ENCODE data around the gene SPG21. TPM values are rescaled to one million over a fixed set of nuclear protein-coding genes. Genes with fewer than 3 reads are reported as not detected.

SPG21 gene
- total RNA-seq, 2 donors from 2014 or later, result 39.1 to 67.9 TPM

DNA sequence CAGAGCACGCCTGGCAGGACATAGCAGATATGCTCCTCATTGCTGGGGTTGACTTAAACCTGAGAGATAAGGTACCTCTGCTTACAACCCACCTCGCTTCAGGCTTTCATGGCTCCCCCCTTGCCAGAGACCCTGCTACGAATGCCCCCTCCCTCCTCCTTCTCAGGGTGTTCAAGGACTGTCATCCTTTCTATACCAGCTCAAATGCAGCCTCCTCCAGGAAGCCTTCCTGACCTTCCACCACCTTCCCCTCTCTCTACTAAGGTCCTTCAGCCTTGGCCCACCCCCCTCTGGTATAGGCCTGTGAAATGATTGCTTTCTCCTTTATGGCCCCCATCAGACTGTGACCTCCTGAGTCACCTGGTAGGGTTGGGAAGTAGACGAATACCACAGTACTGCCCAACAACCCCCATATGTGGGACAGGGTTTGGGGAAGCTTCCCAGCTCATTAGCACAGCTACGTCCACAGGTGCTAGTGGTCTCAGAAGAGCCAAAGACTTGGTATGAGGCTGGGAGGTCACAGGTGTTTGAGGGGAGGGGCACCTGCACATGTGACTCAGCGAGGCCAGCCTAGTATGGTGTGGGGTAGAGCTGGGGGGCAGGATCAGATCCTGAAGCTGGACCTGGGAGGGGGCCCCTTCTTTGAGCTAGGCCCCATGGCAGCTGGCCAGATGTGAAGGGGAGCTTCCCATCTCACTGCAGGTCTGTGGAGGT, 46.0 kb downstream of the SPG21 start:
- Mint-ChIP-seq H3K4me1 (ENCODE audit: low read depth in 2 of 2) (no peaks in the 10 kb centered on the region), H3K27me3 (no peaks in the 10 kb centered on the region), H3K27ac (no peak overlapping the region), H3K4me3 (no peak overlapping the region), H3K9me3 (no peaks in the 10 kb centered on the region), H3K36me3 (no peaks in the 10 kb centered on the region)
- ATAC-seq (no peak), DNase-seq (ENCODE audit: low spot score) (no peak)

DNA sequence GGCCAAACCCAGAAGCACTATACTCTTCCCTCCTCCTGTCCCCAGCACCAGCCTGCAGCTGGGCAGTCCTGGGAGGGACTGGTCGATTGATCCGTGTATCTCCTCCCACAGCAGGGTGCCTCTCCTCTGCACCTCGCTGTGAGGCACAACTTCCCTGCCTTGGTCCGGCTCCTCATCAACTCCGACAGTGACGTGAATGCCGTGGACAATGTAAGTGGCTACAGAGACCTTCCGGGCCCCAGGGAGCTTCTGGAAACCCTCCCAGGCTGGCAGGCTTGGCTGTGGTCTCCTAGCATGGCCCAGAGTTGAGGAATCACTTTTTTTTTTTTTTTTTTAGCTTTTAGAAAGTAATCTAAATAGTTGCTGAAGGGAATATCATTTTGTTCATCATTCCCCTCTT, 47.4 kb downstream of the SPG21 start:
- no peaks in the 10 kb centered on the region for H3K4me1 Mint-ChIP-seq (ENCODE audit: low read depth in 2 of 2)
- H3K4me3 Mint-ChIP-seq, result no peak overlapping the region
- ATAC-seq (no peak), DNase-seq (ENCODE audit: low spot score) (no peak)
- H3K27me3 Mint-ChIP-seq, result no peaks in the 10 kb centered on the region
- no peaks in the 10 kb centered on the region for H3K9me3 Mint-ChIP-seq
- no peak overlapping the region for H3K27ac Mint-ChIP-seq
- no peaks in the 10 kb centered on the region for H3K36me3 Mint-ChIP-seq

DNA sequence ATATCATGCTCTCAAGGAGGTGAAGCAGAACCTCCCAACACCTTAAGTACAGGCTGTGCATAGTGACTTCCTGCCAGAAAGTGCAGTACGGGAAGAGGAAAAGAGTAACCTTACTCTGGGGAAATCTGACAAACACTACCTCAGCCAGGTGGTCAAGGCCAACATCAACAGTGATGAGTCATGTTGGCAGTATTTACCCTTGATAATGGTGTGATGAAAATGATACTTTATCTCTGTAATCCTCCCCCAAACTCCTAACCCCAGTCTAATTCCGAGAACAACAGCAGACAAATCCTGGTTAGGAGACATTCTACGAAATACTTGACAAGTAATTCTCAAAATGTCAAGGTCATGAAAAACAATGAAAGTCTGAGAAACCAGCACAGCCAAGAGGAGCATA, 51.5 kb downstream of the SPG21 start:
- no peak overlapping the region for H3K27ac Mint-ChIP-seq
- H3K36me3 Mint-ChIP-seq, result no peaks in the 10 kb centered on the region
- no peak overlapping the region for H3K4me3 Mint-ChIP-seq
- H3K4me1 Mint-ChIP-seq (ENCODE audit: low read depth in 2 of 2), result no peaks in the 10 kb centered on the region
- H3K9me3 Mint-ChIP-seq, result no peaks in the 10 kb centered on the region
- ATAC-seq (no peak), DNase-seq (ENCODE audit: low spot score) (no peak)
- no peaks in the 10 kb centered on the region for H3K27me3 Mint-ChIP-seq

DNA sequence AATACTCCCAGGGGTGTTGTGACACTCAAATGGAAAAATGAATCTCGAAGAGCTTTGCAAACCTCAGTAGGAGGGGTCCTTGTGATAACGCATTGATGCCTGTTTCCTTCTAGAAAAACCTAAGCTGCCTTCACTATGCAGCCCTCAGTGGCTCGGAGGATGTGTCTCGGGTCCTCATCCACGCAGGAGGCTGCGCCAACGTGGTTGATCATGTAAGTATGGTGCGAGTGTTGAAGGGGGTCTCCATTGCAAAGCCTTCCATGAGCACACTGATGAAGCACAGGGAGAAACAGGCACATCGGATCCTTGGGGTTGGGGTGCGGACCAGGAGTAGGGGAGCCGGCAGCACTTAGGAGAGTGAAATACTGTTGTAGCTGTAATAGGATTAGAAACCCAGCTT, 55.7 kb downstream of the SPG21 start:
- Mint-ChIP-seq H3K27ac (no peak overlapping the region), H3K36me3 (no peaks in the 10 kb centered on the region), H3K4me3 (no peak overlapping the region), H3K27me3 (no peaks in the 10 kb centered on the region), H3K4me1 (ENCODE audit: low read depth in 2 of 2) (no peaks in the 10 kb centered on the region), H3K9me3 (no peaks in the 10 kb centered on the region)
- DNase-seq (ENCODE audit: low spot score), result no peak
- ATAC-seq, result no peak

DNA sequence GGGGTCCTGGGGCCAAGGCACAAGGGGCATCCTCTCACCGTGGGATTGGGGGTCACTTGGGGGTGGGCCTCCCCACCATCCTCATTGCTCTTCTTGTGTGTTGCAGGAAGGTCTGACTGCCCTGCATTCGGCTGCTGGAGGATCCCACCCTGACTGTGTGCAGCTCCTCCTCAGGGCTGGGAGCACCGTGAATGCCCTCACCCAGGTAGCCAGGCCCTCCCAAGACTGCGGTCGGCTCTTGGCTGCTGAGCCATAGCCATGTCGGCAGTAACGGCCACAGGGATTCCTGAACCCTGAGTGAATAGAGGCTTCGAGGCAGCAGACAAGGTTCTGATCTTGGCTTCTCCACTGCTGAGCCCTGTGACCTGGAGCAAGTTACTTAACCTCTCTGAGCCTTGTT, 58.3 kb downstream of the SPG21 start:
- Mint-ChIP-seq H3K4me1 (ENCODE audit: low read depth in 2 of 2) (peaks cover 0 to 4% of the 10 kb centered on the region in 2 donors), H3K27ac (no peak overlapping the region), H3K4me3 (no peak overlapping the region), H3K9me3 (no peaks in the 10 kb centered on the region), H3K36me3 (no peaks in the 10 kb centered on the region), H3K27me3 (no peaks in the 10 kb centered on the region)
- ATAC-seq (no peak), DNase-seq (ENCODE audit: low spot score) (no peak)

DNA sequence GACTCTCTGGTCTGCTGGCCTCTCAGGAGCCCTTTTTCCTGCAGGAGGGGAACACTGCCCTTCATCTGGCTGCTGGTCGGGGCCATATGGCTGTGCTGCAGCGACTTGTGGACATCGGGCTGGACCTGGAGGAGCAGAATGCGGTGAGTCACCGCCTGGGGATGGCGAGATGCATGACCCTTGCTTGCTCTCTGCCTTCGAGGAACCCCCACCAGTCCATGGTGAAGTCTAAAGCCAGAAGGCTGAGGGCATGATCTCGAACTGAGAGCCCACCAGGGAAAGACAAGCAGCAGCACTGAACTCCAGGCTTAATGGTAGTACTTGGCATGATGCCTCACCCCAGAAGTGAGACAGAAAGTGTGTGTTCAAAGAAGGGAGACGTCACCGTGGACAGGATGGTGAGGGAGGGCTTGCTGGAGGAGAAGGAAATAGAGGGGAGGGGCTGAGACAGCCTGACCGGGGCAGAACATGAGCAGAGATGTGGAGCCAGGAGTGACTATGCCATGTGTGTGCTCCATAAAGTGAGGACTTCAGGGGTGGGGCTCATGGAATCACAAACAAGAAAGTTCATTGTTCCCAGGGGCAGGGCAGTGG, 58.8 kb downstream of the SPG21 start:
- Mint-ChIP-seq H3K4me3 (no peak overlapping the region), H3K36me3 (no peaks in the 10 kb centered on the region), H3K27ac (peak overlapping the region in 1 of 2 donors; percentile 15), H3K4me1 (ENCODE audit: low read depth in 2 of 2) (peaks cover 0 to 4% of the 10 kb centered on the region in 2 donors), H3K9me3 (no peaks in the 10 kb centered on the region), H3K27me3 (no peaks in the 10 kb centered on the region)
- DNase-seq (ENCODE audit: low spot score), result no peak
- no peak for ATAC-seq

DNA sequence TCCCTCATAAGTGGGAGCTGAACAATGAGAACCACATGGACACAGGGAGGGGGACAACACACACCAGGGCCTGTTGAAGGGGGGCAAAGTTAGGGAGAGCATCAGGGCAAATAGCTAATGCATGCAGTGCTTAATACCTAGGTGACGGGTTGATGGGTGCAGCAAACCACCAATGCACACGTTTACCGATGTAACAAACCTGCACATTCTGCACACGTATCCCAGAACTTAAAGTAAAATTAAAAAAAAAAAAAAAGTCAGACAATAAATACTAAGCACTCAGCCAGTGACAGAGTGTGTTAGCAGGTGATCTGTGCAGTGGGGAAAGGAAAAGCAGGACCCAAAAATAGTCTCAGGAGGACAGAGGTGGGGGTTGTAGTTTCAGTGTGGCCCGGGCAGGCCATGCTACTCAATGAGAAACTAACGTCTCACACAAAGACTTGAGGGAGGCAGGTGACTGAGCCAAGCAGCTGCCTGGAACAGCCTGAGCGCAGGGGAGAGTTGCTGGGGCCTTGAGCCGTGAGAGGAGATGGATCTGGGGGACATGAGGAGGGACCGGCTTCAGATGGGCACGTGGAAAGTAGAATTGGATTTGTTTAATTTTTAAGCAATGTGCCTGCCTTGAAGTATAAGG, 59.6 kb downstream of the SPG21 start:
- H3K4me1 Mint-ChIP-seq (ENCODE audit: low read depth in 2 of 2), result peaks cover 0 to 9% of the 10 kb centered on the region in 2 donors
- H3K9me3 Mint-ChIP-seq, result no peaks in the 10 kb centered on the region
- no peak overlapping the region for H3K27ac Mint-ChIP-seq
- H3K36me3 Mint-ChIP-seq, result no peaks in the 10 kb centered on the region
- H3K27me3 Mint-ChIP-seq, result no peaks in the 10 kb centered on the region
- H3K4me3 Mint-ChIP-seq, result no peak overlapping the region
- DNase-seq (ENCODE audit: low spot score) (no peak), ATAC-seq (no peak)

DNA sequence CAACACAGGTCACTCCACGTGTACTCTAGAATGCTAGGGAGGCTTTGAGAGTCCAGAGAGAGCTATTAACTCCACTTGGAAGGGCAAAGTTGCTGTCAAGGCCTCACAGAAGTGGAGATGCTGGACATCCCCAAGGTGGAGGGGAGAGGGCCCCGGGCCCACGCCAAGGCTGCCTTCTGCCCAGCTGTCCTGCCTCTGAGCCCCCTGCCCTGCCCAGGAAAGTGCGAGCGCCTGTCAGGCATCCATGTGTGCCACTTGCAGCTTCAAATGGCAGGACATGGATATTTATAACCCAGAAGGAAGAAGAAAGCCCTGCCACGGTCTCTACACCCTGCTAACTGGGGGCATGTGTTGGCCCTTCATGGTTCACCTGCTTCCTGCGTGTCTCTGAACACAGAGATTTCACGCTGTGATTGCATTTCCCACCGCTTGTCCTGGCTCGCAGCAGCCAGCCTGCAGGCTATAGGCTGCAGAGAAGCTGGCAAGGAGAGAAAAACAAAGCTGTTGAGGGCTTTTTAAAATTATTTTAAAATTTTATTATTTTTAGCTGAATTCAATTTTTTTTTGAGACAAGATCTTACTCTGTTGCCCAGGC, 61.0 kb downstream of the SPG21 start:
- H3K9me3 Mint-ChIP-seq, result no peaks in the 10 kb centered on the region
- ATAC-seq, result no peak
- no peak for DNase-seq (ENCODE audit: low spot score)
- H3K27me3 Mint-ChIP-seq, result no peaks in the 10 kb centered on the region
- H3K36me3 Mint-ChIP-seq, result no peaks in the 10 kb centered on the region
- H3K4me1 Mint-ChIP-seq (ENCODE audit: low read depth in 2 of 2), result peaks cover 0 to 9% of the 10 kb centered on the region in 2 donors
- H3K27ac Mint-ChIP-seq, result no peak overlapping the region
- no peak overlapping the region for H3K4me3 Mint-ChIP-seq

DNA sequence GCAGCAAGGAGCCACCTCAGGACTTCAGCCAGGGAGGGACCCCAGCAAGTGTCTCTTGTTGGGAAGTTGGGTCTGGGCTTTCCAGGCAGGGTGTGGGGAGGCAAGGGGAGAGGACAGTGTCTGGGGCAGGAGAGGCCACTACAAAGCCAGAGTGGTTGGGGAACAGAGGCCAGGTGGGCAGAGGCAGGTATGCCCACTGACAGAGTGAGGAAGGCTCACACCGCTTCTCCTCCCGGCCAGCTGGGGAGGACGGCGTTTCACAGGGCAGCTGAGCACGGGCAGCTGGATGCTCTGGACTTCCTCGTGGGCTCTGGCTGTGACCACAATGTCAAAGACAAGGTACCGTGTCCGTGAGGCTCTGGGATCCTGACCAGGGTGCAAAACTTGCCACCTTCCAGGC, 63.1 kb downstream of the SPG21 start:
- no peak overlapping the region for H3K4me3 Mint-ChIP-seq
- H3K9me3 Mint-ChIP-seq, result no peaks in the 10 kb centered on the region
- no peaks in the 10 kb centered on the region for H3K36me3 Mint-ChIP-seq
- H3K4me1 Mint-ChIP-seq (ENCODE audit: low read depth in 2 of 2), result peaks cover 0 to 9% of the 10 kb centered on the region in 2 donors
- no peaks in the 10 kb centered on the region for H3K27me3 Mint-ChIP-seq
- DNase-seq (ENCODE audit: low spot score) (no peak), ATAC-seq (no peak)
- no peak overlapping the region for H3K27ac Mint-ChIP-seq

DNA sequence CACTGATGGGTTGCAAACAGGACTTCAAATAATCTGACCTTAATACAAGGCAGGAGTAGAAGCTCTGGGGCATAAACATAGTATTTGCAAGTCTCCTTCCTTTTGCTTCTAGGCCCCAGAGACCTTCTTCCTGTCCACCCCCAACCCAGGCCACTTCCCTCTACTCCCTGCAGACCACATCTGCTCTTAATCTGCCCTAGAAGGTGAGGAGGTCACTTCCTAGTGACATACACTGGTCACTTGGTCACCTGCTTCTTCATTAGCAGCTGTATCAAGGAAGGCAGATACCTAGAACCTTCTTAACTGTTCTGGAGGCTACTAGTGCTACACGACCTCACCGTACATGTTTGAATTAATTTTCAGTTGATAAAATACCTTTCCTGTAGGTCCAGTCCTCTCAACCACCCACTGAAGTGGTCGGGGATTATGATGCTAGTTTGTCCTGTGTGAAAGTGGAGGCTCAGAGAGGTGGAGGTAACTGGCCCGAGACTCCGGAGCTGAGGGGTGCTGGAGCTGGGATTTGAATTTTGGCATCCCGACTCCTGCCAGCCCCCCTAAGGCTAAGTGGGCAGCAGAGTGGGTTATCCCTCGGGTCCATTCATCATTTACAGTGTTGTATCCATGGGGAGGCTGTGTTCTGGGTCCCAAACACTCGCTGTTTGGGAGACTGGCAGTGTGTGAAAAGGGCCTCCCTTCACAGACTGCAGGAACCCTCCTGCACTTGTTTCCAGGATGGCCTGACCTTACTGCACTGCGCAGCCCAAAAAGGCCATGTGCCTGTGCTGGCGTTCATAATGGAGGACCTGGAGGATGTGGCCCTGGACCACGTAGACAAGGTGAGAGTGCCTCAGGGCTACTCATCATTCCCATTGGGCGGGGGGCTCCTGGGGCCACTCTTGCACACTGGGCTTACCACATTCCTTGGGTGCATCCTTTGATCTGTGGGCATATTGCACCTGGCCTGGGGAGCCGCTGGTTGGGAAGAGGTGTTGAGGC, 64.1 kb downstream of the SPG21 start:
- H3K27ac Mint-ChIP-seq, result no peak overlapping the region
- ATAC-seq (no peak), DNase-seq (ENCODE audit: low spot score) (no peak)
- no peaks in the 10 kb centered on the region for H3K36me3 Mint-ChIP-seq
- no peak overlapping the region for H3K4me3 Mint-ChIP-seq
- H3K4me1 Mint-ChIP-seq (ENCODE audit: low read depth in 2 of 2), result peaks cover 0 to 9% of the 10 kb centered on the region in 2 donors
- H3K9me3 Mint-ChIP-seq, result no peaks in the 10 kb centered on the region
- no peaks in the 10 kb centered on the region for H3K27me3 Mint-ChIP-seq

DNA sequence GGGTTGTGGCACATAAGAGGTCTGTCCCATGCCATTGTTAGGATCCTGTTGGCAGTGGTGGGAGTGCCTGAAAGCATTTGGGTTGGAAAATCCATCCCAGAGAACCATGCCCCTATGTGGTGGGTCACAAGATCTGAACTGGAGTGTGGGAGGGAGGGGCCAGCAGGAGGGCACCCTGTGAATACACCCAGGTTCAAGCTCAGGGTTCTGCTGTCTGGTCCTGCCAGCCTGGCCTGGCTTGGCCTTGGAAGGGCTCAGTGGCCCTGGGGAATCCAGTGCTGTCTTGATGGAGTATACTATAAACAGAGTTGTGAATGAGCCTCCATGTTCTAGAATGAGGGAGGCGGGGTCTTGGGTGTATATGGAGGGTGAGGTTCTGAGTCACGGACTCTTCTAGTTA, 66.2 kb downstream of the SPG21 start:
- H3K4me1 Mint-ChIP-seq (ENCODE audit: low read depth in 2 of 2), result peaks cover 0 to 9% of the 10 kb centered on the region in 2 donors
- no peaks in the 10 kb centered on the region for H3K36me3 Mint-ChIP-seq
- no peak overlapping the region for H3K4me3 Mint-ChIP-seq
- no peaks in the 10 kb centered on the region for H3K9me3 Mint-ChIP-seq
- DNase-seq (ENCODE audit: low spot score) (no peak), ATAC-seq (no peak)
- no peak overlapping the region for H3K27ac Mint-ChIP-seq
- H3K27me3 Mint-ChIP-seq, result no peaks in the 10 kb centered on the region

DNA sequence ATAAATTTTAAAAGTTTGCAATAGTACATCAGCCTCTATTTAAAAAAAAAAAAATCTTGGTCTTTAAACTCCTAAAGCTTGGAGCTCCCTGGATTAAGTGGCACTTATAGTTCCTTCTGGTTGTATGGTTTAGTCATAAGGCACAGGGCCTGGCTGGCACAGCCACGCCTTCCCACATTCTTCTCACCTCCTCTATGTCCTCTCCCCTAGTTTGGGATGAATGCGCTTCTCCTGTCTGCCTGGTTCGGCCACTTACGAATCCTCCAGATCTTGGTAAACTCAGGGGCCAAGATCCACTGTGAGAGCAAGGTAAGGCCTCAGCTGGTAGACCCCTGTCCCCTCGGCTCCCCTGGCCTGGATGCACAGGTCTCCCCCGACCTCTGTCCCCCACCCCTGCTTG, 68.0 kb downstream of the SPG21 start:
- Mint-ChIP-seq H3K36me3 (no peaks in the 10 kb centered on the region), H3K27ac (no peak overlapping the region), H3K27me3 (no peaks in the 10 kb centered on the region), H3K4me3 (no peak overlapping the region), H3K9me3 (no peaks in the 10 kb centered on the region), H3K4me1 (ENCODE audit: low read depth in 2 of 2) (peaks cover 0 to 7% of the 10 kb centered on the region in 2 donors)
- DNase-seq (ENCODE audit: low spot score) (no peak), ATAC-seq (no peak)

DNA sequence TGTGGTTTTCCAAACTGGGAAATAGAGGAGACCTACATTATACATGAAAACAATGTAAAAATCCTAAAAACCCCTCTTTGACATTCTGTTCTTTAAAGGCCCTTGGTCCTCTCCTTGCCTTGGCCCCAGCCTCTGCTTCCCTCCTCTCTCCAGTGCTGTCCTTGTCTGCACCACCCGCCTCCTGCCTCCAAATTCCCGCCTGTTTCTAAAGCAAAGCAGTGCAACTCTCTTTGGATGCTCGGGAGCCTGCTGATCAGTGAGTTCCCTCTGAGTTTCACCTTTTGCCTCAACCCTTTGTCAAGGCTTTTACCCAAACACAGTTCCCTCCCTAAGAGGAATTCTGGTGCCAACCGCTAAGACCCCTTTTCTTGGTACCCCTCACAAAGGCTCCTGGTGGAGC, 70.0 kb downstream of the SPG21 start:
- Mint-ChIP-seq H3K4me3 (no peak overlapping the region), H3K27me3 (no peaks in the 10 kb centered on the region), H3K27ac (no peak overlapping the region), H3K4me1 (ENCODE audit: low read depth in 2 of 2) (peaks cover 0 to 2% of the 10 kb centered on the region in 2 donors), H3K36me3 (no peaks in the 10 kb centered on the region), H3K9me3 (no peaks in the 10 kb centered on the region)
- DNase-seq (ENCODE audit: low spot score) (no peak), ATAC-seq (no peak)

Data from natural killer cell treated with Interleukin-12 subunit alpha and Interleukin-12 subunit beta and Interleukin-15 and Interleukin-18, amount 100 ng/mL, for 72 hours (primary cell).